Measurements from ENCODE around the gene LHFPL6. TPM values are rescaled to one million over a fixed set of nuclear protein-coding genes. Genes with fewer than 3 reads are reported as not detected.

The LHFPL6 gene
- total RNA-seq, 1 experiment from 2014 or later: 4.1 TPM

GRCh38 chr13:39462906-39463305, 140.1 kb downstream of the LHFPL6 start:
- DNase-seq (ENCODE audit: low spot score): no peak

DNA sequence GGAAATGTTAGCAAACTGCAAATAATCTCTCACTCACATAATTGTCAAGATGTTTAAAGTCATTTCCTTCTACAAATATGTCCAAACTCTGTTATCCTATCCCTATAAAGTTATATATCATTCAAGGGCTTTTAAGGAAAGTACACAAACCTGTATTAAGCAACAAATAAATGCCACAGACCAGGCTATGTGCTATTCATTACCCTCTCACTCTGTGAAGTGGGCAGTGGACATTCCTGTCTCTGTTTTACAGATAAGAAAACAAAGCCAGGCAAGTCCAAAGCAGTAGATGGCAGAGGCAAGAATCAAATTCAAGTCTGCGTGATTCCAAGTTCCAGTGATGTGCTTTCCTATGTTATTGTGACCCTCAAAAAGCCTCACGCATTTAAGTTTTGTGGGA, 140.6 kb downstream of the LHFPL6 start:
- peak; percentile 2 for DNase-seq (ENCODE audit: low spot score)

DNA sequence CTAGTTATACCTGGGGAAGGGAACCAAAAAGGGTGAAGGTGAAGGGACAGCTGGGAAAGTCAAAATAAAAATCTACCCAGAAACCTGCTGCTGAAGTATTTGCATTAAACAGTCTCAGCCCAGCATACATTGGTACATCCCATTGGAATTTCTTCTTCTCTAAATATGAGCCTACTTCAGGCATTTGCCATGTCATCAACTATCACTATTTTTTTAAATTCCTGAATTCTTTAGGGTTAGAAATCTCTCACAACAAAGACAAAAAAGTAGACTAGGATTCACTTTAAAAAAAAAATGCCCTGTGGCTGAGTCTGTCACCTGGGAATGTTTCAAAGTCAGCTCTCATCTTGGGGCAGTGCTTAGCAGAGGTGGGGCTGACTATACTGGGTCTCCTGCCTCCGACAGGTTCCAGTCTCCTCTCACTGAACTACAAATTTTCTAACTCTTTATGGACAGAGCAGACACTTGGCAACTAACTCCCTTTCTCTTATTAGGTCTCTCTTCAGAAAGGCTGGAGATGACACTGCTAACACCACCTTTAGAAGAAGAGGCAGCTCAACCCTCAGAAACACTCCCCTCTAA, 141.2 kb downstream of the LHFPL6 start:
- no peak for DNase-seq (ENCODE audit: low spot score)

- DNase-seq (ENCODE audit: low spot score): no peak
Observed at GRCh38 chr13:39457274-39457673, 145.7 kb downstream of the LHFPL6 start.

GRCh38 chr13:39455521-39456175, 147.3 kb downstream of the LHFPL6 start:
- no peak for DNase-seq (ENCODE audit: low spot score)

DNA sequence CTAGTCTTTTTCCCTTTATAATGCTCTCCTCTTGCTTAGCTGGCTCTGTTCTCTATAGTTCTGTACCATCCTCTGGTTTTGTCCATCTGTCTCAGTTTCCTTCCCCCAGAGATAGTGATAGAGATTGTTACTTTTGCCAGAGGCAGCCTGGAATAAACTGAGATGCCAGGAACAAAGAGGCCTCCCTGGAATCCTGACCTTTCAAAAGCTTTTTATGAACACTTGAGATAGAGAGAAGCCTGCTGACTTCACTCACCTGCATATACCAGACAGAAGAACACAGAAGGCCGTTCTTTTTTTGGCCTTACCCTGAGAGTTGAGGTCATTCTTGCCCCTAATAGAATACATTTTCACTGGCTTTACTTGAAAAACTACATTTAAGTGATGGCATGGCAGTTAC, 150.2 kb downstream of the LHFPL6 start:
- no peak for DNase-seq (ENCODE audit: low spot score)

- no peak for DNase-seq (ENCODE audit: low spot score)
Observed at GRCh38 chr13:39452417-39452816, 150.6 kb downstream of the LHFPL6 start.

- DNase-seq (ENCODE audit: low spot score): no peak
Observed at GRCh38 chr13:39451860-39452301, 151.1 kb downstream of the LHFPL6 start.

- DNase-seq (ENCODE audit: low spot score): no peak
Observed at GRCh38 chr13:39451301-39451700, 151.7 kb downstream of the LHFPL6 start.

GRCh38 chr13:39450176-39450575, 152.8 kb downstream of the LHFPL6 start:
- DNase-seq (ENCODE audit: low spot score): no peak

GRCh38 chr13:39448834-39449233, 154.2 kb downstream of the LHFPL6 start:
- no peak for DNase-seq (ENCODE audit: low spot score)

DNA sequence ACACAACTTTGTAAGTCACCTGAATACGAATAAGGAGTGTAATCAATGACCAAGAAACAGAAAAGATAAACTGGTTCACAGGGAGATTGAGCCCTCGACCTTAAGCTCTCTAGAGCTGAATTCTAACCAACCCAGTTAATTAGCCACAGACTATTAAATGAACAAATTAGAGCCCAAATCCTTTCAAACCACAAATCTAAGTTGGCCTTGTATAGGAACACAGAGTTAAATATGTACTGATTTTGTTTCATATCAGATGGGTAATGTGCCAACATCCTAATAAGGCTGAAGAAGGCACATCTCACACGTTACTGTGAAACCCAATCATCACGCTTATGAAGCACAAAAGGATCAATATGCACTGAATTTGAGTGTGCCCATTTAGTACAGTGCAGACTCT, 156.1 kb downstream of the LHFPL6 start:
- DNase-seq (ENCODE audit: low spot score): no peak

- no peak for DNase-seq (ENCODE audit: low spot score)
Observed at GRCh38 chr13:39444866-39445265, 158.1 kb downstream of the LHFPL6 start.

- DNase-seq (ENCODE audit: low spot score): no peak
Observed at GRCh38 chr13:39433651-39434050, 169.3 kb downstream of the LHFPL6 start.

DNA sequence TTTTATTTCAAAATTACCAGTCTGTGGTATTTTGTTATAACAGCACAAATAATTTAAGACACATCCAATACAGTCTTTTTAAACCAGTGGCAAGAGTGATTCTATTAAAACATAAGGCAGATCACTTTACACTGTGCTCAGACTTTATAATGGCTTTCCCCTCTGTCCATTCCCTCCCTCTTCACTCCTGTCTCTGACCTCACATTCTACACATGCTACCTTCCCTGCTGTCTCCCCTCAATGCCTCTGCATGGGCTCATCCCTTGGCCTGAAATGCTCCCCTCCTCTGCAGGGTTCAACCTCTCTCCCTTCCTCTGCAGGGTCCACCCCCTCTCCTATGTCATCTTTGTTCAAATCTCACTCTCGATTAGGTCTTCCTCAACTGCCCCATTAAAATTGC, 170.8 kb downstream of the LHFPL6 start:
- no peak for DNase-seq (ENCODE audit: low spot score)

- DNase-seq (ENCODE audit: low spot score): no peak
Observed at GRCh38 chr13:39422845-39423565, 180.0 kb downstream of the LHFPL6 start.

- DNase-seq (ENCODE audit: low spot score): no peak
Observed at GRCh38 chr13:39419876-39420275, 183.1 kb downstream of the LHFPL6 start.

GRCh38 chr13:39419068-39419467, 183.9 kb downstream of the LHFPL6 start:
- DNase-seq (ENCODE audit: low spot score): no peak

DNA sequence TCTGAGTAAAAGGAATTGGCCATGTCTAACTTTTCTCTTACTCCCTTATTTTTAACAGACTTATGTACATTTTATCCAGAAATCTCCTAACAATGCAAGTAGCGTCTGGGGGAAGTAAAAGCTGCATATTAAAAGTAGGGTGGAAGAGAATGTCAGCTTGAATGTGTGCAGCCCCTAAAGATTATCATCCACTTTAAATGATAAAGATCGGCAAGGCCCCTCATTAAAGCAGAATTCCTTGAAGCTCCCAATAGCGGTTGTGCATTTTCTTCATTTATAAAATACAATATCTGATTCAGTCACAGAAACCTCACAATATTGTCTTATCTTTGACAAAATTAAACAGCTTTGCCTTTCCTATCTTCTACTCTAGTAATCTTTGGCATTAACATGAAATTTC, 184.6 kb downstream of the LHFPL6 start:
- no peak for DNase-seq (ENCODE audit: low spot score)

DNA sequence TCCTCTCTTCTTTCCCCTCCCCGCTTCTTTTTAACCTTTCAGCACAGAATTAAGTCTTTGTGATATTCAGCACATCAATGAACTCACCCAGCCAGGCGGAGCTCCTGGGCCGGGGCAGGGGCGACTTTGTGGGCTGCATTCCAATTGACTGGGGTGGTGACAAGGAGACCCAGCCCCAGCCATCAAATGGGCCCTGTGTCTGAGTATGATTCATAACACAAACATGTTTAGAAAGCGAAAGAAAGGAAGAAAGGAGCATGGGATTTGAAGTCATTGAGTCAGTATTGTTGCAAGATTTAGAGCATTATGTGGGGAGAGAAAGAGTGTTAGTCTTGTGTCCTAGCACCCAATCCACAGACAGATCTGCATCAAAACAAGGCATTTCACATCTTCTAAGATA, 185.3 kb downstream of the LHFPL6 start:
- DNase-seq (ENCODE audit: low spot score): peak; percentile 4

GRCh38 chr13:39417131-39417530, 185.9 kb downstream of the LHFPL6 start:
- no peak for DNase-seq (ENCODE audit: low spot score)

- no peak for DNase-seq (ENCODE audit: low spot score)
Observed at GRCh38 chr13:39415008-39415802, 187.8 kb downstream of the LHFPL6 start.
